ENCODE data around the gene IRX5. TPM values are rescaled to one million over a fixed set of nuclear protein-coding genes. Genes with fewer than 3 reads are reported as not detected.

Gene IRX5
- total RNA-seq, 4 donors from 2014 or later: 0.40 to 0.47 TPM; not detected in 2

DNA sequence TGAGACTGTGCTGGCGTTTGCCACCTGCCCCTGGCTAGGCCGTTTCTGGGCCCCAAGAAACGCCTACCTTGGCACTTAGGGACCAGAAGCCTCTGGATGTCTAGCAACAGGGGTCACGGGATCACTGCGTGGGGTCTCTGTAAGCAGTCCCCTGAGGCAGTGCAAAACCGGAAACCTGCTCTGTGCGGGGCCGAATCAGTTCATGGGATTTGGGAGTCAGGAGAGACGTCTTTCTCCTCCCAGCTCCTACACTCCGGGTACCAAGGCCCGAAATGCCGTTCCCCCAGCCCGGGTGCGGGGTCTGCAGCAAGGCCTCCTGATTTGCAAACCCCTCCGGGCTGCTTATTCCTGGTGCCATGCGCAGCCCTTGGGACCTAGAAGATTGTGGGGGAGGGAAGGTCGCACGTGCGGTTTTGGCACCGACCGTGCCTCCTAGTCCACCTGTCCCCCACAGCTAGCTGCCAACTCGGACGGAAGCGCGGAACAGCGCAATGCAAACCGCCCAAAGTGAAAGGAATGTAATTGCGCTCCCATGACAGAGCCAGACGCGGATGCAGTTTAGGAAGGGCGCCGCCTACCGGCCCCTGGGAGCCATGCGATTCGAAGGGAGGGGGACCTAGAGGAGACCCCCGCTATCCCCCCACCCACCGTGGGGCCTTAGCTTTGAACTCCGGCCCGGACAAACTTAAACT is 6.5 kb downstream of the IRX5 start:
- no peaks in the 10 kb centered on the region for H3K36me3 ChIP-seq
- H3K27ac ChIP-seq: no peak overlapping the region
- peak overlapping the region in 1 of 2 donors; percentile 19 for H3K4me3 ChIP-seq
- WGBS, 2 donors (ENCODE audit: low coverage in 1 of 2): 0% methylated on average over 9 of the region's 39 CpGs; no CpG with 5 or more reads in 1 of the 2 donors
- peaks cover 0 to 3% (median 0%) of the 10 kb centered on the region in 3 donors for H3K9me3 ChIP-seq
- TF ChIP-seq, protein P1, sequence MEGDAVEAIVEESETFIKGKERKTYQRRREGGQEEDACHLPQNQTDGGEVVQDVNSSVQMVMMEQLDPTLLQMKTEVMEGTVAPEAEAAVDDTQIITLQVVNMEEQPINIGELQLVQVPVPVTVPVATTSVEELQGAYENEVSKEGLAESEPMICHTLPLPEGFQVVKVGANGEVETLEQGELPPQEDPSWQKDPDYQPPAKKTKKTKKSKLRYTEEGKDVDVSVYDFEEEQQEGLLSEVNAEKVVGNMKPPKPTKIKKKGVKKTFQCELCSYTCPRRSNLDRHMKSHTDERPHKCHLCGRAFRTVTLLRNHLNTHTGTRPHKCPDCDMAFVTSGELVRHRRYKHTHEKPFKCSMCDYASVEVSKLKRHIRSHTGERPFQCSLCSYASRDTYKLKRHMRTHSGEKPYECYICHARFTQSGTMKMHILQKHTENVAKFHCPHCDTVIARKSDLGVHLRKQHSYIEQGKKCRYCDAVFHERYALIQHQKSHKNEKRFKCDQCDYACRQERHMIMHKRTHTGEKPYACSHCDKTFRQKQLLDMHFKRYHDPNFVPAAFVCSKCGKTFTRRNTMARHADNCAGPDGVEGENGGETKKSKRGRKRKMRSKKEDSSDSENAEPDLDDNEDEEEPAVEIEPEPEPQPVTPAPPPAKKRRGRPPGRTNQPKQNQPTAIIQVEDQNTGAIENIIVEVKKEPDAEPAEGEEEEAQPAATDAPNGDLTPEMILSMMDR (IDR thresholded peaks at IDR 0.05): peak in 1 of 4 experiments; percentile 27
- no peak for TF ChIP-seq POLR2A (IDR thresholded peaks at IDR 0.05)
- no peak for ATAC-seq
- H3K4me1 ChIP-seq: peaks cover 0 to 60% (median 19%) of the 10 kb centered on the region in 3 donors
- peaks cover 99% of the 10 kb centered on the region for H3K27me3 ChIP-seq

DNA sequence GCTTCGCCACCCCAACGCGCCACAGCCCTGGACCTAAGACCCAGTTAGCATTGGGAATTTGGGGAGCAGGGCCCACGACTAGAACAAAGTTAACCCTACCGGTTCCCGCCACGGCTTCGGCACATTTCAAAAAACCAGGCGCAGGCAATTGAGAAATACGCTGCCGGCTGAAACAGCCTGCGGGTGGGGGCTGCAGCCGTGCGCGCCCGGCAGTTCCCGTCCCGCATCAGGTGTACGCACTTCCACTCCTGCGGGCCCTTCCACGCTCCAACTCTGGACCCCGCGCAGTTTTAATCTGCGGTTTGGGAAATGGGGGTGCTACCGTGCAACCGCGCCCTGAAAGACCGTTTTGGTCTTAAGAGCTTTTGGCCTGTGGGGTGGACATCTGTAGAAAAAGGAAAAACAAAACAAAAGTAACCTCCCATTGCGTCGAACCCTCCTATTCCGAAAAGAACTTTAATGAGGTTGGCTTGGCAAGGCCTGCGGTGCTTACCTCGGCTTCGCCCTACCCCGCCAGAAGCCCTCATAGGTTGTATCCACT is 7.1 kb downstream of the IRX5 start:
- Histone ChIP-seq H3K36me3 (no peaks in the 10 kb centered on the region), H3K27me3 (peaks cover 99% of the 10 kb centered on the region), H3K27ac (no peak overlapping the region), H3K4me1 (peaks cover 0 to 54% (median 19%) of the 10 kb centered on the region in 3 donors), H3K9me3 (no peaks in the 10 kb centered on the region), H3K4me3 (peak overlapping the region in 1 of 2 donors; percentile 19)
- no peak for ATAC-seq
- TF ChIP-seq, protein P1 (IDR thresholded peaks at IDR 0.05): no peak
- TF ChIP-seq POLR2A (IDR thresholded peaks at IDR 0.05) (no peak), EP300 (IDR thresholded peaks at IDR 0.05) (no peak), POLR2AphosphoS5 (IDR thresholded peaks at IDR 0.05) (no peak)
- WGBS, 2 donors (ENCODE audit: low coverage in 1 of 2): 5% methylated on average over 7 of the region's 35 CpGs; no CpG with 5 or more reads in 1 of the 2 donors

DNA sequence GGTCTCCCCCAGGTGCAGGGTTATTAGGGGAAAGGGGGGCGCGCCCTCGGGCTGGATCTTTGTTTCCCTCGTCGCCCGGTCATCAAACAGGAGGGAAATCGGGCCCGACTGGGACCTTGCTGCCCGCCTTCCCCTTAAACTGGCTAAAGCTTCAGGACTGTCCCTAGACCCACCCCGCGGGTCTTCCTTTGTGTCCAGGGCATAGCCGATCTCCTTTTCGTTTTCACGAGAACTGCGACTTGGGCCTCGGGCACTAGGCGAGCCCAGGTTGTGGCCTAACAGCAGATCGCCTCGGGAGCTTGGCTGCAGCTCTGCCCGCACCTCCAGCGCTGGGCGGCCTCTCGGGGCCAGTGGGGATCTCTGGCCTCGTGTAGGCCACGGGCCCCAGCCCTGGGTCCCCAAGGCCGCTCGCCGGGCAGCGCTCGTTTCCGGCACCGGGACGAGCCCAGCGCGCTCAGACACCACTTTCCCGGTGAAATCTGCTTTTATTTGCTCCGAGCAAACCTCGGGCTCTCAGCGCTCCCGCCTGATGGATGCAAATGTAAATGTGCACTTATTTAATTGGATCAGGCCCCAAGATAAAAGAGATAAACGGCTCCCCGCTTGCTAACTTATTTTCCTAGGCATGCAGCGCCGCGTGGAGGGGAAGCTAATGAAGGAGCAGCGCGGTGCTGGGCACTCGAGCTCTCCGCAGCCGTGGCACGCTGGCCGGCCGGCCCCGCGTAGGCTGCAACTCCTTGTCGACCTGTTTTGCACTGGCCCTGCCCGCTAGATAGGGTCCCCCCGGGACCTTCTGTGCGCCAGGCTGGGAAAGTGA is 7.8 kb downstream of the IRX5 start:
- no peak for ATAC-seq
- peaks cover 0 to 47% (median 19%) of the 10 kb centered on the region in 3 donors for H3K4me1 ChIP-seq
- 0% methylated on average over 1 to 2 of the region's 59 CpGs for WGBS, 2 donors (ENCODE audit: low coverage in 1 of 2)
- TF ChIP-seq, protein P1 (IDR thresholded peaks at IDR 0.05): no peak
- peak; percentile 66 for TF ChIP-seq POLR2AphosphoS5 (IDR thresholded peaks at IDR 0.05)
- no peaks in the 10 kb centered on the region for H3K9me3 ChIP-seq
- no peaks in the 10 kb centered on the region for H3K36me3 ChIP-seq
- H3K4me3 ChIP-seq: peak overlapping the region in 1 of 2 donors; percentile 19
- peaks cover 99% of the 10 kb centered on the region for H3K27me3 ChIP-seq
- no peak overlapping the region for H3K27ac ChIP-seq

DNA sequence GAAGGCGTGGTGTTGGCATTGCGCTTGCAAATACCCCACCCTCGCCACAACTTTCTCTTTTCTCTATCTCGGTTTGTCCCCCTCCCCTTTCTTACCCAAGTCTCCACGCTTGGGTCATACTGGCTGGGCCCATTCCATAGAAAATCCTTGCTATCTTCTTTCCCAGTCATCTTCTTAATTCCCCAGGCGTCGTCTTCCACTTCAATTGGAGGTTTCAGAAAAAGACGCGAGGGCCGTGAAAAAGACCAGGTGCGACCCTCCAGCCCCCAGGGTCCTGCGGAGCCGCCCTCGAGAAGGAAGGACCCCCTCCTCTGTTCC is 8.3 kb downstream of the IRX5 start:
- no peak for ATAC-seq
- WGBS, 2 donors (ENCODE audit: low coverage in 1 of 2): 5 to 23% methylated on average over 5 to 7 of the region's 14 CpGs
- Histone ChIP-seq H3K9me3 (no peaks in the 10 kb centered on the region), H3K4me3 (no peak overlapping the region), H3K27ac (no peak overlapping the region), H3K27me3 (peaks cover 96% of the 10 kb centered on the region), H3K36me3 (no peaks in the 10 kb centered on the region), H3K4me1 (peaks cover 0 to 44% (median 19%) of the 10 kb centered on the region in 3 donors)
- TF ChIP-seq EP300 (IDR thresholded peaks at IDR 0.05) (no peak), POLR2A (IDR thresholded peaks at IDR 0.05) (no peak), POLR2AphosphoS5 (IDR thresholded peaks at IDR 0.05) (no peak)
- TF ChIP-seq, protein P1 (IDR thresholded peaks at IDR 0.05): no peak

All from gastroesophageal sphincter (tissue), 4 donors.